Activated CD4-positive, alpha-beta T cell treated with anti-CD3 and anti-CD28 coated beads for 1 hour (primary cell): ENCODE data around the gene UBE2Q2.

Experiments
- DNase-seq: peaks from one replicate; pipeline ENCODE4 v3.0.0-alpha.2; 2020

The UBE2Q2 gene

DNA sequence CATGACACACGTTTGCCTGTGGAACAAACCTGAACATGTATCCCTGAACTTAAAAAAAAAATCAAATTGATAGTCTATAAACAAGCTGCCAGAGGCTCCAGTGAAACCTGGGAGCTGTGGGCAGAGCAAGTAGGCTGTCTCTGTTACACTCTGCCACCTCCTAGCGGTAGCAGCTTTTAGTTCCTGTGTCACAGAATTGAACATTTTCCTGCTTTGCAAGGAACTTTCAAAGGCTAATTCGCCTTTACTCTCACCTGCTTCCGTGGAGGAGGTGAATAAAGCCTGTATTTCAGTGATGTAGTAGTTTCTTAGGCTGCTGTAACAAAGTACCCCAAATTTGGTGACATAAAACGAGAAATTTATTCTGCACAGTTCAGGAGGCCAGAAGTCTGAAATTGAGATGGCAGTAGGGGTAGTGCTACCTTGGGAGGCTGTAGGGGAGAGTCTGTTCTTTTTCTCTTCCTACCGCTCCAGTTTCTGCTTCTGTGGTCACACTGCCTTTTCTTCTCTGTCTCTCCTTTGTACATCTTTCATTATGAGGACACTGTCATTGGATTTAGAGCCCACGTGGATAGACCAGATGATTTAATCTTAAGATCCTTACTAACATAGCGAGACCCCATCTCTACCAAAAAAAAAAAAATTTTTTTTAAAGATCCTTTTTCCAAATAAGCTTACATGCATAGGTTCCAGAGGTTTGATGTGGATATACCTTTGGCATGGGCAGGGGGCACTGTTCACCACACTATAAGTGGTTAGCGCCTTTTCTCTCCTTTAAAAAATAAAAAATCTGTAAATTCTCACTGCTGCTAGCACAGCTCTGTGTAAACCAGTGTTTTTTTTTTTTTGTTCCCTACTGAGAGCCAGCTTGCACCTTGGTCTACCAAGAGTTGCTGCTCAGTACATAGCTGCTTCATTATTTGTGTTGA is 85.7 kb downstream of the UBE2Q2 start:
- no peak for DNase-seq

DNA sequence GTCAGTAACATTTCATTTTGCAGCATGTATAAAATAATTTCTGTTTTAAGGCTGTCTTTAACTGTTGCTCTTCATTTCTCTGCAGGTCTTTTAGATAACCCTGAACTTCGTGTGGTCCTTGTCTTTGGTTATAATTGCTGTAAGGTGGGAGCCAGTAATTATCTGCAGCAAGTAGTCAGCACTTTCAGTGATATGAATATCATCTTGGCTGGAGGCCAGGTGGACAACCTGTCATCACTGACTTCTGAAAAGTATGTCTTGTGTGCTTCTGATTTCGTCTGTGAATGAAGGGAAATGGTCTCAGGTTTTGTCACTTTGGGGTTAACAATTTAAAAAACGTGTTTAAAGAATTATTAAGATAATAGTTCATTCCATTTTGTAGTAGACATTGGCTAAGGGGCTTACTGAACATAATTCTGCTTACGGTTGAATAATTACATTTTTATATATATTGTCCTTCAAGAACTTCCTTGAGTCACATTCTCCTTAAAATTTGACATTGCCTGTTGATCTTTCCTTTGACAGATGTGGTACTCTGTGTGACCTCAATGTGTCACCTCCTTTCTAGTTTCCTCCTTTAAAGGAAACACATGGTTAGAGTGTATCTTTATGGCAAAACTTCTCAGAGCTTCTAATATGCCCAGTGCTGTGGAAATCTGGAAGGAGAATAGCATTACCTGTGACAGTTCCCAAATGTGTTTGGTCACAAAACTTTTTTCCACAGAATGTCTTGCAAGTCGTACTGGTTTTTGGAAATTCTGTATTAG is 86.7 kb downstream of the UBE2Q2 start:
- DNase-seq = no peak

DNA sequence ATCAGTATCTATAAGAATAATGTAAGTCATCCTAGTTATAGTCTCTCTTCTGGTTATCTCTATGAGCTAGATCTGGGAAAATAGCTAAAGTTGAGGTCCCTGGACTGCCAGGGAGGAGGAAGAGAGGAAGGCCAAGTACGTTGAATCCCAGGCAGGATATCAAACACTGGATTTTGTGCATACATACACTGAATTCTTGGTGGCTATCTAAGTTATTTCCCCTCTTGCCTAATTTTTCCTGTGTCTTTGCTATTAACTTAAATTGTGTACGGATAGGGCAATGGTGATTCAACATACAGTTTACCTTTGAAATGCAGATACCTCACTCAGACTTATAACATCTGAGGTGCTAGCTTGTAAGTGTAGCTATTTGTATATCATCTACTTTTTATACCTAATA is 87.6 kb downstream of the UBE2Q2 start:
- DNase-seq = no peak

DNA sequence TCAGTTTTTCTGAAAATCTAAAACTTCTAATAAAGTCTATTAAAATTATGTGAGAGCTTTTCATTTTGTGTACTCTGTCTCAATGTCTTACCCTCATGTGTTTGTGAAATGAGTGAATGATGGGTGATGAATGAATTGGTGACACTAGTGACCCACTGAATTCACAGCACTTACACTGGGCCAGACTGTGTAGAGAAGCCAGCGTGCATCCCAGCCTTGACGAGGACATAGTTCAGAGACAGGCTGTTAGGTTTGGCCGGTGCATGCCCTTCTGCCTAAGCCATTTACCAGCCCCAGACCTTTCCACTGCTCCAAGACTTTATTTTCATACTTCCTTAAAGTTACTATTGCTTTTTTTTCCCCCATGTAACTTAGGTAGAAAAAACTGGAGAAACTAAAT is 99.2 kb downstream of the UBE2Q2 start:
- DNase-seq = no peak

- no peak for DNase-seq
Observed at GRCh38 chr15:75943246-75943645, 100.0 kb downstream of the UBE2Q2 start.

GRCh38 chr15:75943713-75944215 is 100.5 kb downstream of the UBE2Q2 start:
- DNase-seq = no peak

GRCh38 chr15:75945953-75946352 is 102.7 kb downstream of the UBE2Q2 start:
- no peak for DNase-seq

- no peak for DNase-seq
Observed at GRCh38 chr15:75947092-75947491, 103.8 kb downstream of the UBE2Q2 start.

GRCh38 chr15:75948761-75949296 is 105.6 kb downstream of the UBE2Q2 start:
- DNase-seq = no peak
